Measurements from ENCODE around the gene CCDC60.
"Not testable (repeated sequence)": the region's sequence is repeated elsewhere in the genome, so short reads cannot be mapped to it uniquely, and the experiment has no call there.

CCDC60 gene

GRCh38 chr12:119338593-119339363 is 4.2 kb downstream of the CCDC60 start:
- DNase-seq (ENCODE audit: low spot score), result no peak

GRCh38 chr12:119340578-119340977 is 6.0 kb downstream of the CCDC60 start:
- no peak for DNase-seq (ENCODE audit: low spot score)

- DNase-seq (ENCODE audit: low spot score), result no peak
These were observed 6.5 kb downstream of the CCDC60 start for GRCh38 chr12:119341020-119341419.

GRCh38 chr12:119341988-119342387 is 7.5 kb downstream of the CCDC60 start:
- DNase-seq (ENCODE audit: low spot score), result no peak

GRCh38 chr12:119343130-119343529 is 8.6 kb downstream of the CCDC60 start:
- DNase-seq (ENCODE audit: low spot score), result no peak

GRCh38 chr12:119354172-119354571 is 19.6 kb downstream of the CCDC60 start:
- no peak for DNase-seq (ENCODE audit: low spot score)

GRCh38 chr12:119360366-119360765 is 25.8 kb downstream of the CCDC60 start:
- DNase-seq (ENCODE audit: low spot score), result not testable (repeated sequence)

- no peak for DNase-seq (ENCODE audit: low spot score)
These were observed 28.5 kb downstream of the CCDC60 start for GRCh38 chr12:119363037-119363436.

- DNase-seq (ENCODE audit: low spot score), result no peak
These were observed 29.0 kb downstream of the CCDC60 start for GRCh38 chr12:119363490-119363889.

GRCh38 chr12:119365451-119365850 is 30.9 kb downstream of the CCDC60 start:
- no peak for DNase-seq (ENCODE audit: low spot score)

- DNase-seq (ENCODE audit: low spot score), result no peak
These were observed 31.5 kb downstream of the CCDC60 start for GRCh38 chr12:119366007-119366406.

GRCh38 chr12:119369161-119369560 is 34.6 kb downstream of the CCDC60 start:
- DNase-seq (ENCODE audit: low spot score), result no peak

- DNase-seq (ENCODE audit: low spot score), result no peak
These were observed 35.5 kb downstream of the CCDC60 start for GRCh38 chr12:119369907-119370546.

GRCh38 chr12:119372540-119372939 is 38.0 kb downstream of the CCDC60 start:
- DNase-seq (ENCODE audit: low spot score), result no peak

- no peak for DNase-seq (ENCODE audit: low spot score)
These were observed 38.5 kb downstream of the CCDC60 start for GRCh38 chr12:119373001-119373400.

- no peak for DNase-seq (ENCODE audit: low spot score)
These were observed 39.1 kb downstream of the CCDC60 start for GRCh38 chr12:119373666-119374065.

GRCh38 chr12:119374635-119375034 is 40.1 kb downstream of the CCDC60 start:
- DNase-seq (ENCODE audit: low spot score), result no peak

- no peak for DNase-seq (ENCODE audit: low spot score)
These were observed 40.8 kb downstream of the CCDC60 start for GRCh38 chr12:119375075-119375882.

- no peak for DNase-seq (ENCODE audit: low spot score)
These were observed 41.3 kb downstream of the CCDC60 start for GRCh38 chr12:119375883-119376190.

GRCh38 chr12:119378903-119379302 is 44.4 kb downstream of the CCDC60 start:
- no peak for DNase-seq (ENCODE audit: low spot score)

- no peak for DNase-seq (ENCODE audit: low spot score)
These were observed 47.1 kb downstream of the CCDC60 start for GRCh38 chr12:119381471-119382235.

GRCh38 chr12:119383206-119383605 is 48.7 kb downstream of the CCDC60 start:
- DNase-seq (ENCODE audit: low spot score), result no peak
